NK-92 treated with Interleukin-12 subunit alpha and Interleukin-12 subunit beta, amount 100 ng/mL, for 24 hours (cell line): Measurements from ENCODE around the gene RABEPK.
"Not testable (repeated sequence)": the region's sequence is repeated elsewhere in the genome, so short reads cannot be mapped to it uniquely, and the experiment has no call there.

Experiments
- DNase-seq: peaks from one replicate; lab custom pipeline; 2025; lab: John Stamatoyannopoulos, UW

RABEPK gene

GRCh38 chr9:125194466-125194865 lies 5.9 kb upstream of the RABEPK start:
- not testable (repeated sequence) for DNase-seq

GRCh38 chr9:125195591-125195990 lies 4.8 kb upstream of the RABEPK start:
- DNase-seq: not testable (repeated sequence)

GRCh38 chr9:125202846-125203618 lies 2.7 kb downstream of the RABEPK start:
- no peak for DNase-seq

GRCh38 chr9:125204477-125204876 lies 4.1 kb downstream of the RABEPK start:
- DNase-seq: no peak

- DNase-seq: no peak
Measured at GRCh38 chr9:125214186-125214585, 13.8 kb downstream of the RABEPK start.

GRCh38 chr9:125218621-125219020 lies 18.3 kb downstream of the RABEPK start:
- DNase-seq: no peak

GRCh38 chr9:125224858-125225257 lies 24.5 kb downstream of the RABEPK start:
- DNase-seq: not testable (repeated sequence)

- DNase-seq: no peak
Measured at GRCh38 chr9:125227761-125228160, 27.4 kb downstream of the RABEPK start.

- no peak for DNase-seq
Measured at GRCh38 chr9:125233678-125234077, 33.3 kb downstream of the RABEPK start.

GRCh38 chr9:125234099-125234498 lies 33.8 kb downstream of the RABEPK start:
- DNase-seq: not testable (repeated sequence)

GRCh38 chr9:125235804-125236519 lies 35.6 kb downstream of the RABEPK start:
- DNase-seq: no peak

- not testable (repeated sequence) for DNase-seq
Measured at GRCh38 chr9:125236520-125237159, 36.3 kb downstream of the RABEPK start.

GRCh38 chr9:125238127-125238914 lies 38.0 kb downstream of the RABEPK start:
- no peak for DNase-seq

GRCh38 chr9:125238915-125239446 lies 38.6 kb downstream of the RABEPK start:
- no peak for DNase-seq

GRCh38 chr9:125239631-125240597 lies 39.6 kb downstream of the RABEPK start:
- no peak for DNase-seq

GRCh38 chr9:125240649-125240999 lies 40.3 kb downstream of the RABEPK start:
- peak; percentile 62 for DNase-seq

GRCh38 chr9:125241000-125241862 lies 40.9 kb downstream of the RABEPK start, which contains the start of gene HSPA5:
TSS of gene HSPA5 (minus strand) at chr9:125241343. CDS start at chr9:125241126, 217 bp downstream.
- DNase-seq: peak; percentile 98

- peak; percentile 59 for DNase-seq
Measured at GRCh38 chr9:125241863-125242739, 41.8 kb downstream of the RABEPK start.
